IMR-90 (cell line): Measurements from ENCODE around the gene TTBK2. TPM values are rescaled to one million over a fixed set of nuclear protein-coding genes. Genes with fewer than 3 reads are reported as not detected.

ENCODE experiments used
- ATAC-seq: fragments of 200-7000 bp; cut with Tn5 transposase; 2 replicates; pipeline ENCODE4 v1.9.1; 2020; ENCODE audit warnings: low read depth, mild to moderate bottlenecking, moderate library complexity
- BruUV-seq: library from RNA; stranded (reverse); fragments of 400-500 nt; replicated peaks from 2 replicates; lab custom pipeline; 2021; lab: Mats Ljungman, UMichigan
- CTCF ChIA-PET: fragments of 300-600 bp; formaldehyde crosslinking; extraction: SDS; loops from one replicate; lab custom pipeline; 2021; ENCODE audit warnings: antibody characterized with exemption; lab: Yijun Ruan, JAX
- POLR2A ChIA-PET: fragments of 300-600 bp; sonication (Branson Sonifier 250); formaldehyde crosslinking; loops from one replicate; lab custom pipeline; 2022; ENCODE audit warnings: antibody characterized with exemption; ENCODE audit not compliant: unreplicated experiment; lab: Charles Lee
- DNase-seq: peaks from one replicate; pipeline ENCODE4 v3.0.0; 2013
- H2AFZ ChIP-seq: replicated peaks from 2 replicates; pipeline ENCODE3; 2013; ENCODE audit warnings: low read length, mild to moderate bottlenecking; ENCODE audit not compliant: poor library complexity
- H2AK5ac ChIP-seq: 2 replicates; pipeline ENCODE4 v1.6.1; 2013; ENCODE audit warnings: low read depth, low read length, inconsistent platforms
- H2AK9ac ChIP-seq: replicated peaks from 2 replicates; pipeline ENCODE3; 2013; ENCODE audit warnings: mild to moderate bottlenecking, low read depth, low read length, moderate library complexity; ENCODE audit not compliant: poor library complexity
- H2BK120ac ChIP-seq: 2 replicates; pipeline ENCODE4 v1.6.1; 2013; ENCODE audit warnings: low read depth, low read length, inconsistent platforms
- H2BK15ac ChIP-seq: 3 replicates; pipeline ENCODE4 v1.6.1; 2013; ENCODE audit warnings: low read depth, low read length, inconsistent platforms
- H2BK20ac ChIP-seq: 2 replicates; pipeline ENCODE4 v1.6.1; 2013; ENCODE audit warnings: low read depth, mild to moderate bottlenecking, inconsistent platforms, low read length, moderate library complexity
- H2BK5ac ChIP-seq: 2 replicates; pipeline ENCODE4 v1.6.1; 2013; ENCODE audit warnings: mild to moderate bottlenecking, low read depth, low read length, inconsistent platforms; ENCODE audit not compliant: poor library complexity, severe bottlenecking
- H3K14ac ChIP-seq: replicated peaks from 2 replicates; pipeline ENCODE4 v1.6.1; 2013; ENCODE audit warnings: low read depth, low read length, inconsistent platforms
- H3K18ac ChIP-seq: 2 replicates; pipeline ENCODE4 v1.6.1; 2013; ENCODE audit warnings: low read depth, low read length, control low read depth
- H3K23ac ChIP-seq: 2 replicates; pipeline ENCODE4 v1.6.1; 2013; ENCODE audit warnings: low read depth, low read length, inconsistent platforms
- H3K27ac ChIP-seq: 2 replicates; pipeline ENCODE4 v1.5.1; 2013; ENCODE audit warnings: mild to moderate bottlenecking, control low read depth, low read length; ENCODE audit not compliant: insufficient read depth
- H3K27me3 ChIP-seq: 2 replicates; pipeline ENCODE4 v1.6.1; 2013; ENCODE audit warnings: low read length; ENCODE audit not compliant: control insufficient read depth, insufficient read depth
- H3K36me3 ChIP-seq: 2 replicates; pipeline ENCODE4 v1.6.1; 2013; ENCODE audit warnings: low read length, mixed read lengths; ENCODE audit not compliant: control insufficient read depth, insufficient read depth
- H3K4ac ChIP-seq: 2 replicates; pipeline ENCODE4 v1.6.1; 2013; ENCODE audit warnings: low read depth, low read length, inconsistent platforms
- H3K4me1 ChIP-seq: 2 replicates; pipeline ENCODE4 v1.6.1; 2013; ENCODE audit warnings: low read length, mixed read lengths; ENCODE audit not compliant: control insufficient read depth, insufficient read depth
- H3K4me2 ChIP-seq: 2 replicates; pipeline ENCODE4 v1.6.1; 2013; ENCODE audit warnings: low read depth, mild to moderate bottlenecking, control low read depth, low read length, moderate library complexity
- H3K4me3 ChIP-seq: 2 replicates; pipeline ENCODE4 v1.5.1; 2013; ENCODE audit warnings: low read depth, mild to moderate bottlenecking, control low read depth, low read length, moderate library complexity; ENCODE audit not compliant: insufficient read depth
- H3K56ac ChIP-seq: 2 replicates; pipeline ENCODE4 v1.6.1; 2013; ENCODE audit warnings: low read length, inconsistent platforms; ENCODE audit not compliant: insufficient read depth; ENCODE audit errors: extremely low read depth
- H3K79me1 ChIP-seq, 2 experiments: 2 replicates each; pipeline ENCODE4 v1.6.1; 2013; ENCODE audit warnings: low read length in 2 of 2, inconsistent platforms in 1 of 2, low read depth in 1 of 2
- H3K9ac ChIP-seq: 2 replicates; pipeline ENCODE4 v1.6.1; 2013; ENCODE audit warnings: low read depth, low read length, control low read depth
- H3K9me1 ChIP-seq: 2 replicates; pipeline ENCODE4 v1.6.1; 2013; ENCODE audit warnings: low read length, inconsistent platforms; ENCODE audit not compliant: insufficient read depth
- H3K9me3 ChIP-seq: 2 replicates; pipeline ENCODE4 v1.6.1; 2013; ENCODE audit warnings: low read length; ENCODE audit not compliant: control insufficient read depth, insufficient read depth
- H4K20me1 ChIP-seq: 2 replicates; pipeline ENCODE4 v1.6.1; 2013; ENCODE audit warnings: low read length, inconsistent platforms; ENCODE audit not compliant: insufficient read depth
- H4K5ac ChIP-seq: 2 replicates; pipeline ENCODE4 v1.6.1; 2013; ENCODE audit warnings: mild to moderate bottlenecking, low read depth, low read length, control low read depth
- H4K8ac ChIP-seq, 2 experiments: 2 replicates each; pipeline ENCODE4 v1.6.1; 2013; ENCODE audit warnings: low read depth in 2 of 2, low read length in 2 of 2, control low read depth in 1 of 2, inconsistent platforms in 1 of 2
- H4K91ac ChIP-seq: 2 replicates; pipeline ENCODE4 v1.6.1; 2013; ENCODE audit warnings: low read depth, low read length, inconsistent platforms; ENCODE audit not compliant: insufficient read depth
- BHLHE40 ChIP-seq: fragments of 150-350 bp; IDR thresholded peaks from 2 replicates; pipeline ENCODE4 v1.6.1; 2016; ENCODE audit warnings: mild to moderate bottlenecking, low read depth, low read length
- CHD1 ChIP-seq: IDR thresholded peaks from 2 replicates; pipeline ENCODE4 v1.6.1; 2012; ENCODE audit warnings: low read depth, low read length, improper control_type of control experiment
- FOS ChIP-seq: fragments of 150-350 bp; IDR thresholded peaks from 2 replicates; pipeline ENCODE4 v1.6.1; 2016; ENCODE audit warnings: low read depth, low read length
- MAFK ChIP-seq: IDR thresholded peaks from 2 replicates; pipeline ENCODE4 v1.6.1; 2012; ENCODE audit warnings: low read depth, low read length, improper control_type of control experiment
- MXI1 ChIP-seq: IDR thresholded peaks from 2 replicates; pipeline ENCODE4 v1.6.1; 2012; ENCODE audit warnings: low read depth, mild to moderate bottlenecking, low read length, moderate library complexity, borderline replicate concordance
- NFE2L2 ChIP-seq: fragments of 150-350 bp; IDR thresholded peaks from 2 replicates; pipeline ENCODE4 v1.6.1; 2016; ENCODE audit warnings: low read depth, mild to moderate bottlenecking, low read length
- POLR2A ChIP-seq: IDR thresholded peaks from 2 replicates; pipeline ENCODE4 v1.6.1; 2012; ENCODE audit warnings: mild to moderate bottlenecking, low read depth, low read length
- RAD21 ChIP-seq: IDR thresholded peaks from 2 replicates; pipeline ENCODE4 v1.6.1; 2012; ENCODE audit warnings: low read length, improper control_type of control experiment
- RCOR1 ChIP-seq: IDR thresholded peaks from 2 replicates; pipeline ENCODE4 v1.6.1; 2012; ENCODE audit warnings: mild to moderate bottlenecking, low read length, improper control_type of control experiment; ENCODE audit not compliant: insufficient replicate concordance
- RFX5 ChIP-seq: IDR thresholded peaks from 2 replicates; pipeline ENCODE4 v1.8.0; 2012; ENCODE audit warnings: low read depth, mild to moderate bottlenecking, low read length, moderate library complexity
- SMC3 ChIP-seq: fragments of 150-350 bp; IDR thresholded peaks from 2 replicates; pipeline ENCODE4 v1.6.1; 2016; ENCODE audit warnings: low read depth, mild to moderate bottlenecking, antibody characterized with exemption, low read length, moderate library complexity
- WGBS, 2 experiments: methylation state at CpG; one replicate each; pipeline versions ENCODE4 v1.1.5 to v1.1.7; 2013; ENCODE audit warnings: missing lambda C conversion rate in 2 of 2; ENCODE audit not compliant: insufficient read length in 1 of 2; ENCODE audit errors: extremely low coverage in 2 of 2; 5-methylcytosine and 5-hydroxymethylcytosine counted together
- dilution Hi-C: fragments of 300-500 bp; cut with HindIII; formaldehyde crosslinking; loops from one replicate; pipeline ENCODE4 v1.14.3; 2018; ENCODE audit warnings: low sequenced_read_pairs; ENCODE audit not compliant: unreplicated experiment
- in situ Hi-C: fragments of 300-500 bp; cut with MboI; formaldehyde crosslinking; loops from 3 replicates; pipeline ENCODE4 v1.14.3; 2019; ENCODE audit warnings: low sequenced_read_pairs, inconsistent platforms, mixed read lengths
- intact Hi-C: fragments of 100-400 bp; cut with micrococcal nuclease; formaldehyde crosslinking; loops from 2 replicates; pipeline ENCODE4 v1.10.0; 2022
- polyA plus RNA-seq, 3 experiments: library from polyadenylated mRNA; depleted of rRNA; stranded (reverse); fragments of >200 nt; gene quantifications; 2 replicates each; pipeline ENCODE4 v1.2.3, GENCODE V29; 2012; ENCODE audit warnings: low replicate concordance in 1 of 3
- total RNA-seq: library from RNA; depleted of rRNA; stranded (reverse); fragments of >200 nt; gene quantifications from 2 replicates; pipeline ENCODE4 v1.2.3, GENCODE V29; 2012

The TTBK2 gene
- total and polyA plus RNA-seq, 2 of the 4 experiments (the other 2 are of a cell fraction): 2.4 to 3.2 TPM

- no CpG with 5 or more reads among the region's 6 CpGs for WGBS, 2 experiments
- ChIA-PET POLR2A (no interaction called here), CTCF (no interaction called here)
- no peak overlapping the region for H3K4ac ChIP-seq
- H2BK5ac ChIP-seq: no peak overlapping the region
- no peak overlapping the region for H3K4me3 ChIP-seq
- no peaks in the 10 kb centered on the region for H3K9me3 ChIP-seq
- no peak overlapping the region for H3K14ac ChIP-seq
- H3K27me3 ChIP-seq: no peaks in the 10 kb centered on the region
- no peak overlapping the region for H3K27ac ChIP-seq
- H4K5ac ChIP-seq: no peak overlapping the region
- H2BK20ac ChIP-seq: no peak overlapping the region
- peaks cover 35% of the 10 kb centered on the region for H3K36me3 ChIP-seq
- H3K23ac ChIP-seq: no peak overlapping the region
- no peak overlapping the region for H2AK9ac ChIP-seq
- no peak for DNase-seq
- ATAC-seq: no peak
- peaks cover 11% of the 10 kb centered on the region; the same call in 1 of the 2 replicates for H3K9me1 ChIP-seq
- in situ Hi-C loops: no loop called here
- dilution Hi-C loops: no loop called here
- H4K91ac ChIP-seq: no peak overlapping the region
- no peak overlapping the region for H2BK15ac ChIP-seq
- no peak overlapping the region for H3K9ac ChIP-seq
- H3K4me1 ChIP-seq: peaks cover 5% of the 10 kb centered on the region
- H4K20me1 ChIP-seq: no peaks in the 10 kb centered on the region
- BruUV-seq: no TSS peak
- peaks cover 3 to 13% of the 10 kb centered on the region in 2 experiments; a peak in 2 of 4 replicates for H3K79me1 ChIP-seq
- intact Hi-C loops: no loop called here
- no peak overlapping the region for H2AFZ ChIP-seq
- H3K4me2 ChIP-seq: no peak overlapping the region
- no peak overlapping the region for H2AK5ac ChIP-seq
- no peak overlapping the region for H4K8ac ChIP-seq
- H3K18ac ChIP-seq: no peak overlapping the region
- H2BK120ac ChIP-seq: no peak overlapping the region
- H3K56ac ChIP-seq: no peak overlapping the region
- TF ChIP-seq CHD1: no peak
- no peak for TF ChIP-seq FOS
- TF ChIP-seq RAD21: no peak
- TF ChIP-seq SMC3: no peak
- TF ChIP-seq BHLHE40: no peak
- TF ChIP-seq RCOR1: no peak
- TF ChIP-seq POLR2A: no peak
- TF ChIP-seq MAFK: no peak
- no peak for TF ChIP-seq NFE2L2
- TF ChIP-seq MXI1: no peak
- no peak for TF ChIP-seq RFX5
These were observed 201.5 kb downstream of the TTBK2 start for GRCh38 chr15:42719043-42719442.
